Keratinocyte (primary cell): ENCODE results near the gene FOXP4. TPM values are rescaled to one million over a fixed set of nuclear protein-coding genes. Genes with fewer than 3 reads are reported as not detected.

Source experiments
- DNase-seq: peaks from one replicate; pipeline ENCODE4 v3.0.0-alpha.2; 2011; ENCODE audit warnings: low read depth, missing footprints, low spot score
- FAIRE-seq: peaks from 2 replicates; lab custom pipeline; 2011; peaks lifted over from hg19 to GRCh38; lab: Jason Lieb, UNC
- H2AFZ ChIP-seq: 2 replicates; pipeline ENCODE4 v1.6.0; 2012; ENCODE audit warnings: low read length, control low read depth, inconsistent platforms; ENCODE audit not compliant: control insufficient read depth
- H3K27ac ChIP-seq: 2 replicates; pipeline ENCODE4 v1.5.1; 2011; ENCODE audit warnings: low read length; ENCODE audit not compliant: control insufficient read depth, insufficient read depth
- H3K27me3 ChIP-seq: 3 replicates; pipeline ENCODE4 v1.6.0; 2011; ENCODE audit warnings: low read length; ENCODE audit not compliant: control insufficient read depth, insufficient read depth; ENCODE audit errors: extremely low read depth
- H3K36me3 ChIP-seq, 2 experiments: 2 replicates in 1 of 2; 3 replicates in 1 of 2; pipeline ENCODE4 v1.5.1; 2011; ENCODE audit warnings: low read length in 2 of 2, mild to moderate bottlenecking in 1 of 2; ENCODE audit not compliant: control insufficient read depth in 2 of 2, insufficient read depth in 2 of 2; ENCODE audit errors: extremely low read depth in 1 of 2
- H3K4me1 ChIP-seq: 3 replicates; pipeline ENCODE4 v1.5.1; 2011; ENCODE audit warnings: low read length; ENCODE audit not compliant: control insufficient read depth, insufficient read depth; ENCODE audit errors: extremely low read depth
- H3K4me2 ChIP-seq: 3 replicates; pipeline ENCODE4 v1.6.0; 2011; ENCODE audit warnings: low read depth, low read length; ENCODE audit not compliant: control insufficient read depth, insufficient read depth; ENCODE audit errors: extremely low read depth
- H3K4me3 ChIP-seq, 3 experiments: fragments of 200-600 bp in 1 of 3; sonication (generic) in 1 of 3; 2 replicates in 2 of 3; 3 replicates in 1 of 3; pipeline ENCODE4 v1.5.1; 2011 to 2016; ENCODE audit warnings: low read length in 3 of 3, mild to moderate bottlenecking in 3 of 3, control low read depth in 2 of 3, inconsistent platforms in 1 of 3, low read depth in 1 of 3, mixed read lengths in 1 of 3, mixed run types in 1 of 3, moderate library complexity in 1 of 3; ENCODE audit not compliant: control insufficient read depth in 2 of 3, insufficient read depth in 2 of 3; ENCODE audit errors: extremely low read depth in 1 of 3
- H3K79me2 ChIP-seq: 2 replicates; pipeline ENCODE4 v1.6.0; 2012; ENCODE audit warnings: low read length; ENCODE audit not compliant: control insufficient read depth, insufficient read depth
- H3K9ac ChIP-seq: 3 replicates; pipeline ENCODE4 v1.6.0; 2011; ENCODE audit warnings: low read length; ENCODE audit not compliant: control insufficient read depth, insufficient read depth; ENCODE audit errors: extremely low read depth
- H3K9me1 ChIP-seq: 3 replicates; pipeline ENCODE4 v1.6.0; 2011; ENCODE audit warnings: low read length; ENCODE audit not compliant: control insufficient read depth, insufficient read depth; ENCODE audit errors: extremely low read depth
- H3K9me3 ChIP-seq: 2 replicates; pipeline ENCODE4 v1.5.1; 2012; ENCODE audit warnings: low read depth, low read length; ENCODE audit not compliant: control insufficient read depth
- H4K20me1 ChIP-seq: 3 replicates; pipeline ENCODE4 v1.6.0; 2011; ENCODE audit warnings: low read length; ENCODE audit not compliant: control insufficient read depth, insufficient read depth; ENCODE audit errors: extremely low read depth
- EZH2 ChIP-seq: IDR thresholded peaks from one replicate; pipeline ENCODE4 v1.6.1; 2012; ENCODE audit warnings: inconsistent platforms, mild to moderate bottlenecking, low read length, moderate library complexity
- dilution Hi-C: fragments of 300-500 bp; cut with MboI; formaldehyde crosslinking; loops from one replicate; pipeline ENCODE4 v1.7.0; 2020; ENCODE audit warnings: low sequenced_read_pairs; ENCODE audit not compliant: extremely low pct_ligation_motif_present
- polyA plus RNA-seq, 5 experiments: library from polyadenylated mRNA; depleted of rRNA in 3 of 5; stranded (reverse) in 3 of 5; stranded (forward) in 1 of 5; unstranded in 1 of 5; fragments of >200 nt; gene quantifications; 1 replicate in 1 of 5; 2 replicates in 3 of 5; 3 replicates in 1 of 5; pipeline versions ENCODE4 v1.2.1 to v1.2.3, GENCODE V29; 2011 to 2012; ENCODE audit warnings: missing spikeins in 2 of 5, low read depth in 1 of 5, low replicate concordance in 1 of 5
- TF ChIP-seq, protein P1 (sequence below), 3 experiments: IDR thresholded peaks in 1 of 3; conservative IDR thresholded peaks in 1 of 3; optimal IDR thresholded peaks in 1 of 3; 2 replicates in 2 of 3; 3 replicates in 1 of 3; pipeline versions ENCODE3 to v1.5.1; 2011; ENCODE audit warnings: low read length in 3 of 3, mild to moderate bottlenecking in 3 of 3, moderate library complexity in 2 of 3, control low read depth in 1 of 3, inconsistent platforms in 1 of 3; ENCODE audit not compliant: insufficient read depth in 2 of 3; ENCODE audit errors: extremely low read depth in 1 of 3

Gene FOXP4
- polyA plus RNA-seq, 1 donor (not counting 4 experiments of a cell fraction or from before 2014, with no cell fraction given) = 1.1 TPM

GRCh38 chr6:41512146-41512701 is 34.0 kb upstream of the FOXP4 start:
- peaks cover 20% of the 10 kb centered on the region for H3K27me3 ChIP-seq
- H3K27ac ChIP-seq = no peak overlapping the region
- no peaks in the 10 kb centered on the region for H3K79me2 ChIP-seq
- H3K4me2 ChIP-seq = no peak overlapping the region
- H3K4me3 ChIP-seq = no peak overlapping the region
- FAIRE-seq = no peak
- no peaks in the 10 kb centered on the region for H3K9me3 ChIP-seq
- no peak overlapping the region for H3K9ac ChIP-seq
- TF ChIP-seq EZH2 = no peak
- TF ChIP-seq, protein P1, sequence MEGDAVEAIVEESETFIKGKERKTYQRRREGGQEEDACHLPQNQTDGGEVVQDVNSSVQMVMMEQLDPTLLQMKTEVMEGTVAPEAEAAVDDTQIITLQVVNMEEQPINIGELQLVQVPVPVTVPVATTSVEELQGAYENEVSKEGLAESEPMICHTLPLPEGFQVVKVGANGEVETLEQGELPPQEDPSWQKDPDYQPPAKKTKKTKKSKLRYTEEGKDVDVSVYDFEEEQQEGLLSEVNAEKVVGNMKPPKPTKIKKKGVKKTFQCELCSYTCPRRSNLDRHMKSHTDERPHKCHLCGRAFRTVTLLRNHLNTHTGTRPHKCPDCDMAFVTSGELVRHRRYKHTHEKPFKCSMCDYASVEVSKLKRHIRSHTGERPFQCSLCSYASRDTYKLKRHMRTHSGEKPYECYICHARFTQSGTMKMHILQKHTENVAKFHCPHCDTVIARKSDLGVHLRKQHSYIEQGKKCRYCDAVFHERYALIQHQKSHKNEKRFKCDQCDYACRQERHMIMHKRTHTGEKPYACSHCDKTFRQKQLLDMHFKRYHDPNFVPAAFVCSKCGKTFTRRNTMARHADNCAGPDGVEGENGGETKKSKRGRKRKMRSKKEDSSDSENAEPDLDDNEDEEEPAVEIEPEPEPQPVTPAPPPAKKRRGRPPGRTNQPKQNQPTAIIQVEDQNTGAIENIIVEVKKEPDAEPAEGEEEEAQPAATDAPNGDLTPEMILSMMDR (optimal IDR thresholded peaks at IDR 0.05 in 1 of 3, IDR thresholded peaks at IDR 0.05 in 1 of 3, conservative IDR thresholded peaks at IDR 0.05 in 1 of 3; ENCODE audit: extremely low read depth in 1 of 3, insufficient read depth in 2 of 3, low read length in 3 of 3) = no peak
- no peaks in the 10 kb centered on the region for H3K4me1 ChIP-seq
- DNase-seq = no peak
- no peaks in the 10 kb centered on the region for H3K36me3 ChIP-seq
- H3K9me1 ChIP-seq = no peaks in the 10 kb centered on the region
- H2AFZ ChIP-seq = no peak overlapping the region
- no peaks in the 10 kb centered on the region for H4K20me1 ChIP-seq
- dilution Hi-C loops = no loop called here

GRCh38 chr6:41515995-41516394 is 30.2 kb upstream of the FOXP4 start:
- Histone ChIP-seq H3K9ac (no peak overlapping the region), H3K4me1 (peaks cover 6% of the 10 kb centered on the region), H3K36me3 (no peaks in the 10 kb centered on the region), H3K79me2 (no peaks in the 10 kb centered on the region), H3K4me3 (no peak overlapping the region), H3K4me2 (no peak overlapping the region), H3K9me3 (no peaks in the 10 kb centered on the region), H2AFZ (no peak overlapping the region), H3K9me1 (no peaks in the 10 kb centered on the region), H3K27ac (no peak overlapping the region), H4K20me1 (no peaks in the 10 kb centered on the region), H3K27me3 (peaks cover 6% of the 10 kb centered on the region)
- no peak for DNase-seq
- TF ChIP-seq EZH2 = no peak
- TF ChIP-seq, protein P1 (optimal IDR thresholded peaks at IDR 0.05 in 1 of 3, IDR thresholded peaks at IDR 0.05 in 1 of 3, conservative IDR thresholded peaks at IDR 0.05 in 1 of 3; ENCODE audit: extremely low read depth in 1 of 3, insufficient read depth in 2 of 3, low read length in 3 of 3) = no peak
- no peak for FAIRE-seq
- dilution Hi-C loops = no loop called here
